GM08714 (cell line): Measurements from ENCODE around the gene PUM1.

Source experiments
- H3K4me3 ChIP-seq: fragments of 200-500 bp; sonication (Bioruptor generic); 2 replicates; pipeline ENCODE4 v1.5.1; 2014; ENCODE audit warnings: mild to moderate bottlenecking, low read length, inconsistent platforms
- ZNF274 ChIP-seq: IDR thresholded peaks from 2 replicates; pipeline ENCODE4 v1.6.1; 2012; ENCODE audit warnings: mild to moderate bottlenecking, low read depth, low read length

PUM1 gene

GRCh38 chr1:30934613-30935012 is 130.9 kb downstream of the PUM1 start:
- TF ChIP-seq ZNF274: no peak
- no peak overlapping the region for H3K4me3 ChIP-seq

GRCh38 chr1:30933874-30934252 is 131.7 kb downstream of the PUM1 start:
- H3K4me3 ChIP-seq: no peak overlapping the region
- no peak for TF ChIP-seq ZNF274

- no peak for TF ChIP-seq ZNF274
- H3K4me3 ChIP-seq: no peak overlapping the region
These were observed 134.8 kb downstream of the PUM1 start for GRCh38 chr1:30930631-30931173.

- H3K4me3 ChIP-seq: no peak overlapping the region
- no peak for TF ChIP-seq ZNF274
These were observed 135.5 kb downstream of the PUM1 start for GRCh38 chr1:30929944-30930525.

GRCh38 chr1:30929135-30929889 is 136.2 kb downstream of the PUM1 start:
- TF ChIP-seq ZNF274: no peak
- H3K4me3 ChIP-seq: no peak overlapping the region

GRCh38 chr1:30928789-30929134 is 136.8 kb downstream of the PUM1 start:
- no peak for TF ChIP-seq ZNF274
- H3K4me3 ChIP-seq: no peak overlapping the region

GRCh38 chr1:30928171-30928570 is 137.3 kb downstream of the PUM1 start:
- H3K4me3 ChIP-seq: no peak overlapping the region
- TF ChIP-seq ZNF274: no peak

GRCh38 chr1:30927448-30927847 is 138.1 kb downstream of the PUM1 start:
- no peak for TF ChIP-seq ZNF274
- no peak overlapping the region for H3K4me3 ChIP-seq

- no peak for TF ChIP-seq ZNF274
- H3K4me3 ChIP-seq: no peak overlapping the region
These were observed 141.9 kb downstream of the PUM1 start for GRCh38 chr1:30923597-30923996.

- no peak for TF ChIP-seq ZNF274
- H3K4me3 ChIP-seq: no peak overlapping the region
These were observed 144.7 kb downstream of the PUM1 start for GRCh38 chr1:30920827-30921226.

GRCh38 chr1:30919025-30919881 is 146.3 kb downstream of the PUM1 start:
- TF ChIP-seq ZNF274: no peak
- no peak overlapping the region for H3K4me3 ChIP-seq

- TF ChIP-seq ZNF274: no peak
- no peak overlapping the region for H3K4me3 ChIP-seq
These were observed 149.2 kb downstream of the PUM1 start for GRCh38 chr1:30916296-30916695.

- TF ChIP-seq ZNF274: no peak
- no peak overlapping the region for H3K4me3 ChIP-seq
These were observed 149.9 kb downstream of the PUM1 start for GRCh38 chr1:30915491-30916230.

- no peak for TF ChIP-seq ZNF274
- H3K4me3 ChIP-seq: no peak overlapping the region
These were observed 150.6 kb downstream of the PUM1 start for GRCh38 chr1:30914931-30915330.
